Transverse colon (tissue), 4 donors: ENCODE results near the gene CLMN. TPM values are rescaled to one million over a fixed set of nuclear protein-coding genes. Genes with fewer than 3 reads are reported as not detected.

Experiments
- DNase-seq: peaks from one replicate; pipeline ENCODE4 v3.0.0-alpha.2; 2019
- H3K27ac ChIP-seq, 4 donors: fragments of 200-600 bp; sonication (generic); 2 replicates each; pipeline ENCODE4 v1.5.1; 2016 to 2018; ENCODE audit warnings: inconsistent platforms in 4 of 4
- H3K27me3 ChIP-seq: fragments of 200-600 bp; sonication (generic); 2 replicates; pipeline ENCODE4 v1.5.1; 2017; ENCODE audit warnings: inconsistent platforms
- H3K36me3 ChIP-seq, 4 donors: fragments of 200-600 bp; sonication (generic); 2 replicates each; pipeline ENCODE4 v1.5.1; 2017 to 2019; ENCODE audit warnings: inconsistent platforms in 4 of 4
- H3K4me1 ChIP-seq, 4 donors: fragments of 200-600 bp; sonication (generic); 2 replicates each; pipeline ENCODE4 v1.5.1; 2017 to 2020; ENCODE audit warnings: inconsistent platforms in 4 of 4
- H3K4me3 ChIP-seq, 4 donors: fragments of 200-600 bp; sonication (generic); 1 replicate in 1 of 4; 2 replicates in 3 of 4; pipeline versions ENCODE4 v1.5.1 to v1.6.1; 2017 to 2019; ENCODE audit warnings: inconsistent platforms in 4 of 4
- H3K9me3 ChIP-seq, 2 donors: fragments of 200-600 bp; sonication (generic); 2 replicates each; pipeline ENCODE4 v1.5.1; 2017 to 2019; ENCODE audit warnings: inconsistent platforms in 2 of 2
- EP300 ChIP-seq: sonication (generic); formaldehyde crosslinking; IDR thresholded peaks from one replicate; pipeline ENCODE4 v1.6.1; 2017; ENCODE audit warnings: antibody characterized with exemption, low read depth
- POLR2A ChIP-seq: fragments of 450-650 bp; IDR thresholded peaks from one replicate; pipeline ENCODE4 v1.6.1; 2016; ENCODE audit warnings: antibody characterized with exemption, mild to moderate bottlenecking, moderate library complexity
- POLR2AphosphoS5 ChIP-seq, 3 donors: sonication (generic); formaldehyde crosslinking; IDR thresholded peaks; one replicate each; pipeline ENCODE4 v1.6.1; 2016; ENCODE audit warnings: antibody characterized with exemption in 3 of 3
- WGBS, 2 donors: methylation state at CpG; one replicate each; pipeline ENCODE4 v1.1.5; 2018; ENCODE audit warnings: low coverage in 1 of 2; 5-methylcytosine and 5-hydroxymethylcytosine counted together
- in situ Hi-C, 4 donors: fragments of 200-750 bp; cut with MboI; loops; one replicate each; pipeline versions ENCODE4 v1.15.0 to v1.15.1; 2017; ENCODE audit warnings: low sequenced_read_pairs in 3 of 4, low pct_ligation_motif_present in 1 of 4, low pct_unique_long_range_greater_than_20kb in 1 of 4
- intact Hi-C: fragments of 100-400 bp; cut with DNase I; formaldehyde crosslinking; loops from one replicate; pipeline ENCODE4 v1.15.1; 2023; ENCODE audit warnings: low total_unique reads
- total RNA-seq, 4 donors: library from RNA; depleted of rRNA; stranded (reverse); fragments of >200 nt; gene quantifications; one replicate each; pipeline ENCODE4 v1.1.0, GENCODE V29; 2016
- TF ChIP-seq, protein P1 (sequence below), 5 experiments: fragments of 200-600 bp in 3 of 5; fragments of 450-650 bp in 2 of 5; sonication (generic) in 3 of 5; IDR thresholded peaks; 1 replicate in 2 of 5; 2 replicates in 3 of 5; pipeline ENCODE4 v1.5.1; 2016 to 2017; ENCODE audit warnings: antibody characterized with exemption in 5 of 5, inconsistent platforms in 3 of 5, mild to moderate bottlenecking in 2 of 5, moderate library complexity in 1 of 5

The CLMN gene
- total RNA-seq, 4 donors from 2014 or later = 71.1 to 118 (median 90.1) TPM

DNA sequence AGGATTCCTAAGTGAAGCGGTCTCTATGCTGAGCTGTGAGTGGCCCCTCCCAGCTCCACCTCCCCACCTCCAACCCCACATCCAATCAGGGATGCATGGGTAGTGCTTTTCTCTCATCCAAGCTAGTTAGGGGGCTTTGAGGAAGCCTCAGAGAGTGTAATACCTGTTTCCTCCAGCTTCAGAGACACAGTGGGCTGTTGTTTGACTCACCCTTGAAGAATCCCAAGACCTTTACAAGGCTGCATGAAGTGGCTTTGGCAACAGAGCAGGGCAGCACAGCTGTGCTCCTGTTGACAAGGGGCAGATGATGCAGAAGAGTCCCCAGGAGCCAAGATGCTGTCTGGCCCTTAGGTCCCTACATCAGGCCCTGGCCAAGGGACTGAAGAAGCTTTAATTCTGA lies 27.1 kb upstream of the CLMN start:
- no peak for DNase-seq
- Histone ChIP-seq H3K4me3 (no peak overlapping the region), H3K27me3 (no peaks in the 10 kb centered on the region), H3K36me3 (no peaks in the 10 kb centered on the region), H3K27ac (no peak overlapping the region), H3K9me3 (no peaks in the 10 kb centered on the region), H3K4me1 (peaks cover 0 to 7% (median 0%) of the 10 kb centered on the region in 4 donors)
- in situ Hi-C loops (no loop called here), intact Hi-C loops (no loop called here)
- TF ChIP-seq, protein P1, sequence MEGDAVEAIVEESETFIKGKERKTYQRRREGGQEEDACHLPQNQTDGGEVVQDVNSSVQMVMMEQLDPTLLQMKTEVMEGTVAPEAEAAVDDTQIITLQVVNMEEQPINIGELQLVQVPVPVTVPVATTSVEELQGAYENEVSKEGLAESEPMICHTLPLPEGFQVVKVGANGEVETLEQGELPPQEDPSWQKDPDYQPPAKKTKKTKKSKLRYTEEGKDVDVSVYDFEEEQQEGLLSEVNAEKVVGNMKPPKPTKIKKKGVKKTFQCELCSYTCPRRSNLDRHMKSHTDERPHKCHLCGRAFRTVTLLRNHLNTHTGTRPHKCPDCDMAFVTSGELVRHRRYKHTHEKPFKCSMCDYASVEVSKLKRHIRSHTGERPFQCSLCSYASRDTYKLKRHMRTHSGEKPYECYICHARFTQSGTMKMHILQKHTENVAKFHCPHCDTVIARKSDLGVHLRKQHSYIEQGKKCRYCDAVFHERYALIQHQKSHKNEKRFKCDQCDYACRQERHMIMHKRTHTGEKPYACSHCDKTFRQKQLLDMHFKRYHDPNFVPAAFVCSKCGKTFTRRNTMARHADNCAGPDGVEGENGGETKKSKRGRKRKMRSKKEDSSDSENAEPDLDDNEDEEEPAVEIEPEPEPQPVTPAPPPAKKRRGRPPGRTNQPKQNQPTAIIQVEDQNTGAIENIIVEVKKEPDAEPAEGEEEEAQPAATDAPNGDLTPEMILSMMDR (IDR thresholded peaks at IDR 0.05) = no peak
- TF ChIP-seq POLR2A (no peak), EP300 (no peak), POLR2AphosphoS5 (IDR thresholded peaks at IDR 0.05) (no peak)
- WGBS, 2 donors = 91% methylated on average over 1 of the region's 1 CpG; no CpG with 5 or more reads in 1 of the 2 donors

DNA sequence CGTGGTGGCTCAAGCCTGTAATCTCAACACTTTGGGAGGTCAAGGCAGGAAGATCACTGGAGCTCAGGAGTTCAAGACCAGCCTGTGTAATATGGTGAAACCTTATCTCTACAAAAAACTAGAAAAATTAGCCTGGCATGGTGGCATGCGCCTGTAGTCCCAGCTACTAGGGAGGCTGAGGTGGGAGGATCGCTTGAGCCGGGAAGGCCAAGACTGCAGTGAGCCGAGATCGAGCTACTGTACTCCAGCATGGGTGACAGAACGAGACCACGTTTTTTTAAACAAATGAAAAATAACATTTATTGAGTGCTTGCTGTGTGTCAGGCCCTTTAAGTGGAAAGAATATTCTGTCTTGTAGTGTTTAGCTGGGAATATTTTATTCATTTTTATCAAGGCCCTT lies 26.6 kb upstream of the CLMN start:
- WGBS, 2 donors = 95% methylated on average over 8 of the region's 8 CpGs; no CpG with 5 or more reads in 1 of the 2 donors
- Histone ChIP-seq H3K36me3 (no peaks in the 10 kb centered on the region), H3K4me1 (peaks cover 0 to 7% (median 0%) of the 10 kb centered on the region in 4 donors), H3K4me3 (no peak overlapping the region), H3K9me3 (no peaks in the 10 kb centered on the region), H3K27ac (no peak overlapping the region), H3K27me3 (no peaks in the 10 kb centered on the region)
- in situ Hi-C loops = no loop called here
- no peak for DNase-seq
- TF ChIP-seq, protein P1 (IDR thresholded peaks at IDR 0.05) = no peak
- no peak for TF ChIP-seq EP300
- no peak for TF ChIP-seq POLR2AphosphoS5 (IDR thresholded peaks at IDR 0.05)
- no peak for TF ChIP-seq POLR2A
- intact Hi-C loops = no loop called here

DNA sequence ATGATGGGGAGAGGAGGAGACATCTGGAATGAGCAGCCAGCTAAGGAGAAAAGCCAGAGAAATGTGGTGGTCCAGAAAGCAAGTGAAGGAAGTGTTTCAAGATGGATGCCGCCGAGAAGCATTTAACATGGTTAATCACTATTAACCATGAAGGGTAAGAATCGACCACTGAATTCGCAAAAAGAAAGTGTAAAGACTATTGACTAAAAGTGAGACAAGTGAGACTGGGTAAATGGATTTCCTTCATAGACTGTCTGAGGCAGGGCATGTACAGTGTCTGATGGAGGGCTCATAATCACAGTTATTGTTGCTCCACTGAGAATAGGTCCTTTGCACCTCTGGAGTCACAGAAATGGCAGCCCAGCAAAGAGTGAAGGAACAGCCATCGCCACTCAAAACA lies 25.3 kb upstream of the CLMN start:
- H3K4me3 ChIP-seq = no peak overlapping the region
- in situ Hi-C loops = no loop called here
- H3K27ac ChIP-seq = no peak overlapping the region
- H3K27me3 ChIP-seq = no peaks in the 10 kb centered on the region
- DNase-seq = no peak
- WGBS, 2 donors = 81 to 88% methylated on average over 5 of the region's 5 CpGs
- TF ChIP-seq, protein P1 (IDR thresholded peaks at IDR 0.05) = no peak
- TF ChIP-seq EP300 = no peak
- no peaks in the 10 kb centered on the region for H3K36me3 ChIP-seq
- H3K9me3 ChIP-seq = no peaks in the 10 kb centered on the region
- H3K4me1 ChIP-seq = peaks cover 0 to 11% (median 0%) of the 10 kb centered on the region in 4 donors
- intact Hi-C loops = no loop called here

DNA sequence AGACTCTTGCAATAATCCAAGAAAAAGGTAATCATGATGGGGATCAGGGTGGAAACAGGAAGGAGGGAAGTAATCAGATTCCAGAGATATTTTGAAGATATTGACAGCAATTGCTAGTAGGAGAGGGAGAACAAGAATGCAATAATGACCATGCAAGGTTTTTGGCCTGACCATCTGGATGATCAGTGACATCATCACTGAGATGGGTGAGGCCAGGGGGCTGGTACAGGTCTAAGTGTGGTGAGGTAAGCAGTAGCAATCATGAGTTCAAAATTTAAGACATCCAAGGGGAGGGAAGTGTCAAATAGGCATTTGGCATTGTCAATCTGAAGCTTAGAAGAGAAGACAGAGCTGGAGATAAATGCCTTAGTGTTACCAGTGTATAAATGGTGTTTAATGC lies 24.8 kb upstream of the CLMN start:
- H3K27me3 ChIP-seq = no peaks in the 10 kb centered on the region
- H3K36me3 ChIP-seq = no peaks in the 10 kb centered on the region
- in situ Hi-C loops (no loop called here), intact Hi-C loops (no loop called here)
- DNase-seq = no peak
- H3K27ac ChIP-seq = no peak overlapping the region
- H3K9me3 ChIP-seq = no peaks in the 10 kb centered on the region
- no peak overlapping the region for H3K4me3 ChIP-seq
- TF ChIP-seq POLR2AphosphoS5 (IDR thresholded peaks at IDR 0.05) = no peak
- TF ChIP-seq, protein P1 (IDR thresholded peaks at IDR 0.05) = no peak
- TF ChIP-seq POLR2A = no peak
- no peak for TF ChIP-seq EP300
- peaks cover 0 to 14% (median 0%) of the 10 kb centered on the region in 4 donors for H3K4me1 ChIP-seq
